H9 (cell line): ENCODE results near the gene NR1D1. TPM values are rescaled to one million over a fixed set of nuclear protein-coding genes. Genes with fewer than 3 reads are reported as not detected.
A peak's percentile ranks its signal among the peaks of the same experiment; 100 is the strongest.

ENCODE experiments used
- DNase-seq: peaks from one replicate; pipeline ENCODE4 v3.0.0-alpha.2; 2017
- H2AFZ ChIP-seq: one replicate; pipeline ENCODE4 v1.6.1; 2013; ENCODE audit warnings: mild to moderate bottlenecking, low read length, control low read depth, moderate library complexity
- H2AK5ac ChIP-seq: 2 replicates; pipeline ENCODE4 v1.6.1; 2013; ENCODE audit warnings: low read length, control low read depth, mixed read lengths; ENCODE audit not compliant: insufficient read length
- H2BK120ac ChIP-seq: one replicate; pipeline ENCODE4 v1.6.1; 2013; ENCODE audit warnings: low read depth, mild to moderate bottlenecking, low read length, control low read depth, inconsistent platforms; ENCODE audit not compliant: poor library complexity, severe bottlenecking
- H2BK12ac ChIP-seq: 2 replicates; pipeline ENCODE4 v1.6.1; 2013; ENCODE audit warnings: low read length, control low read depth, mixed read lengths, low read depth; ENCODE audit not compliant: insufficient read length
- H2BK15ac ChIP-seq: 2 replicates; pipeline ENCODE4 v1.6.1; 2013; ENCODE audit warnings: low read depth, low read length, control low read depth
- H2BK20ac ChIP-seq: one replicate; pipeline ENCODE4 v1.6.1; 2013; ENCODE audit warnings: low read depth, mild to moderate bottlenecking, low read length, control low read depth, inconsistent platforms; ENCODE audit not compliant: poor library complexity, severe bottlenecking
- H2BK5ac ChIP-seq: 2 replicates; pipeline ENCODE4 v1.6.1; 2013; ENCODE audit warnings: low read length, control low read depth, mixed read lengths; ENCODE audit not compliant: insufficient read length
- H3K14ac ChIP-seq: 2 replicates; pipeline ENCODE4 v1.6.1; 2013; ENCODE audit warnings: low read length, control low read depth; ENCODE audit not compliant: insufficient read depth
- H3K18ac ChIP-seq: 2 replicates; pipeline ENCODE4 v1.6.1; 2013; ENCODE audit warnings: low read depth, mild to moderate bottlenecking, mixed read lengths, low read length, control low read depth; ENCODE audit not compliant: insufficient read length
- H3K23ac ChIP-seq: 2 replicates; pipeline ENCODE4 v1.6.1; 2013; ENCODE audit warnings: low read length, control low read depth, mixed read lengths, low read depth; ENCODE audit not compliant: insufficient read length
- H3K23me2 ChIP-seq: 2 replicates; pipeline ENCODE4 v1.6.1; 2013; ENCODE audit warnings: low read depth, mild to moderate bottlenecking, mixed read lengths, low read length, control low read depth; ENCODE audit not compliant: insufficient read length, poor library complexity, severe bottlenecking
- H3K27ac ChIP-seq: 2 replicates; pipeline ENCODE4 v1.5.1; 2013; ENCODE audit warnings: low read length, control low read depth, mixed read lengths, low read depth; ENCODE audit not compliant: insufficient read length
- H3K27me3 ChIP-seq: 2 replicates; pipeline ENCODE4 v1.6.1; 2013; ENCODE audit warnings: low read length, control low read depth, inconsistent platforms; ENCODE audit not compliant: insufficient read depth
- H3K4ac ChIP-seq: 2 replicates; pipeline ENCODE4 v1.6.1; 2013; ENCODE audit warnings: low read depth, mild to moderate bottlenecking, control low read depth, inconsistent platforms, low read length, moderate library complexity
- H3K4me1 ChIP-seq: 2 replicates; pipeline ENCODE4 v1.6.1; 2013; ENCODE audit warnings: low read length, control low read depth, inconsistent platforms; ENCODE audit not compliant: insufficient read depth
- H3K4me2 ChIP-seq: 2 replicates; pipeline ENCODE4 v1.6.1; 2013; ENCODE audit warnings: low read length, control low read depth, mixed read lengths; ENCODE audit not compliant: insufficient read length, insufficient read depth
- H3K56ac ChIP-seq: 2 replicates; pipeline ENCODE4 v1.6.1; 2013; ENCODE audit warnings: low read depth, mild to moderate bottlenecking, mixed read lengths, low read length, control low read depth; ENCODE audit not compliant: insufficient read length
- H3K79me1 ChIP-seq: 2 replicates; pipeline ENCODE4 v1.6.1; 2013; ENCODE audit warnings: low read depth, mild to moderate bottlenecking, moderate library complexity, low read length, control low read depth, inconsistent platforms; ENCODE audit not compliant: insufficient read depth, poor library complexity, severe bottlenecking
- H3K79me2 ChIP-seq: 2 replicates; pipeline ENCODE4 v1.6.1; 2013; ENCODE audit warnings: low read length, control low read depth, inconsistent platforms; ENCODE audit not compliant: insufficient read depth
- H3K9ac ChIP-seq: 2 replicates; pipeline ENCODE4 v1.6.1; 2013; ENCODE audit warnings: low read length, control low read depth, mixed read lengths; ENCODE audit not compliant: insufficient read length; ENCODE audit errors: extremely low read depth
- H3K9me3 ChIP-seq: one replicate; pipeline ENCODE4 v1.6.1; 2013; ENCODE audit warnings: low read depth, low read length, inconsistent platforms; ENCODE audit not compliant: control insufficient read depth
- H3T11ph ChIP-seq: one replicate; pipeline ENCODE4 v1.6.1; 2013; ENCODE audit warnings: mild to moderate bottlenecking, low read length, control low read depth, inconsistent platforms
- H4K20me1 ChIP-seq: one replicate; pipeline ENCODE4 v1.6.1; 2013; ENCODE audit not compliant: control insufficient read depth, insufficient read length, insufficient read depth
- H4K5ac ChIP-seq: 2 replicates; pipeline ENCODE4 v1.6.1; 2013; ENCODE audit warnings: low read depth, mild to moderate bottlenecking, mixed read lengths, low read length, control low read depth; ENCODE audit not compliant: insufficient read length
- H4K8ac ChIP-seq: replicated peaks from 2 replicates; pipeline ENCODE4 v1.6.1; 2013; ENCODE audit warnings: low read length, control low read depth, mixed read lengths, low read depth; ENCODE audit not compliant: insufficient read length
- H4K91ac ChIP-seq: 2 replicates; pipeline ENCODE4 v1.6.1; 2013; ENCODE audit warnings: low read depth, mild to moderate bottlenecking, moderate library complexity, mixed read lengths, low read length, control low read depth; ENCODE audit not compliant: insufficient read length
- H3K27ac Mint-ChIP-seq, 3 experiments: 2 replicates in 2 of 3; 3 replicates in 1 of 3; pipeline ENCODE4 v1.8.0; 2020 to 2021; ENCODE audit warnings: mixed read lengths in 3 of 3, mild to moderate bottlenecking in 1 of 3, moderate library complexity in 1 of 3
- H3K27me3 Mint-ChIP-seq: 2 replicates; pipeline ENCODE4 v1.8.0; 2021; ENCODE audit warnings: low read depth, mild to moderate bottlenecking, moderate library complexity, mixed read lengths
- H3K36me3 Mint-ChIP-seq, 3 experiments: 2 replicates in 2 of 3; 3 replicates in 1 of 3; pipeline ENCODE4 v1.8.0; 2020 to 2021; ENCODE audit warnings: low read depth in 3 of 3, mixed read lengths in 3 of 3; ENCODE audit not compliant: insufficient read depth in 1 of 3
- H3K4me1 Mint-ChIP-seq, 2 experiments: 2 replicates each; pipeline ENCODE4 v1.8.0; 2020; ENCODE audit warnings: mixed read lengths in 2 of 2
- H3K4me3 Mint-ChIP-seq, 2 experiments: 2 replicates in 1 of 2; 3 replicates in 1 of 2; pipeline ENCODE4 v1.8.0; 2020 to 2021; ENCODE audit warnings: mild to moderate bottlenecking in 2 of 2, mixed read lengths in 2 of 2, moderate library complexity in 1 of 2
- H3K9me3 Mint-ChIP-seq, 2 experiments: 2 replicates in 1 of 2; 3 replicates in 1 of 2; pipeline ENCODE4 v1.8.0; 2020; ENCODE audit warnings: mild to moderate bottlenecking in 2 of 2, mixed read lengths in 2 of 2, moderate library complexity in 1 of 2
- WGBS: extraction: QIAGEN DNeasy Blood & Tissue Kit; methylation state at CpG from one replicate; pipeline ENCODE4 v1.1.7; 2013; ENCODE audit warnings: missing lambda C conversion rate, low lambda C conversion rate, mixed read lengths; ENCODE audit not compliant: insufficient read length; ENCODE audit errors: extremely low coverage; 5-methylcytosine and 5-hydroxymethylcytosine counted together
- total RNA-seq: library from RNA; stranded (reverse); gene quantifications from 2 replicates; pipeline ENCODE4 v1.2.1, GENCODE V29; 2021
- TF ChIP-seq, protein P1 (sequence below): fragments of 200-600 bp; sonication (generic); conservative IDR thresholded peaks from 3 replicates; pipeline ENCODE4 v1.8.0; 2021; ENCODE audit warnings: antibody characterized with exemption, mild to moderate bottlenecking

Gene NR1D1
- total RNA-seq, 1 experiment from 2014 or later = 8.6 TPM

DNA sequence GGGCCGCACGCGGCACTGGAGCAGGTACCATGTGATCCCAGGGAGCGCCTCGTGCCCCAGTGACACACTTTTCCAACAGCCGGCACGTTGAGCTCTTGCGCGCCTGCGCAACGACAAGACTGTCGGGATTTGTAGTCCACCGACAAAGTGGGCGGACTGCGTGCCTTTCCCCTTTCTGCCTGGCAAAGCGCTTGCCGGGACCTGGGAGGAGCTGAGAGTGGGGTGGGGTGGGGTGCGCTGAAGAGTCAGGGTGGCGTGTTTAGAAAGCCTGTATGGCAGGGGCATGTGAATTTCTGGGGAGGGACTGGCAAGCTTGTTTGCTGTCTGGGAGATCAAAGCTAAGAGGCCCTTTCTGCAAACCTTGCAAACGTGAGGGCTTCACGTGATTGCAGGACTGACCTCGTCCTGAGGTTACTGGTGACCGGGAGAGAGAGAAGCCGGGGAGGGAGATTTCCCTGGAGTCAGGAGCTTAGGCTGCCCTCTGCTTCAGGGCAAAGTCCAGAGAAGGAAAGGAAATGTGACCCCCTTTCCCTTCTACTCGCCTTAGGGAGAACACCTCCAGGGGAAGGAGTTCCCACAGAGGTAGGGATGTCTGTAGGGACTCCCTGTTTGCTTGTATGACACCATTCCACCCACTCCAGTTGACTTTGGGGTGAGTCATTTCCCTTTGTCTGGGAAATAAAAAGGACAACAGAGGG, 429 bp upstream of the NR1D1 start:
- H2AFZ ChIP-seq = no peak overlapping the region
- Mint-ChIP-seq H3K27ac (peak overlapping the region in 2 of 3 experiments; percentile 60 to 97; a peak in 5 of 7 replicates), H3K36me3 (peaks cover 11 to 26% (median 14%) of the 10 kb centered on the region in 3 experiments), H3K4me1 (peaks cover 63 to 67% of the 10 kb centered on the region in 2 experiments), H3K27me3 (peaks cover 57% of the 10 kb centered on the region), H3K9me3 (peaks cover 0 to 7% of the 10 kb centered on the region in 2 experiments; a peak in 3 of 5 replicates), H3K4me3 (peak overlapping the region; percentile 82 to 87)
- H3K23me2 ChIP-seq = peaks cover 15% of the 10 kb centered on the region
- no peak overlapping the region for H2BK20ac ChIP-seq
- WGBS = no CpG with 5 or more reads among the region's 25 CpGs
- no peak overlapping the region for H2BK5ac ChIP-seq
- H2BK120ac ChIP-seq = no peak overlapping the region
- no peak overlapping the region for H4K8ac ChIP-seq
- TF ChIP-seq, protein P1, sequence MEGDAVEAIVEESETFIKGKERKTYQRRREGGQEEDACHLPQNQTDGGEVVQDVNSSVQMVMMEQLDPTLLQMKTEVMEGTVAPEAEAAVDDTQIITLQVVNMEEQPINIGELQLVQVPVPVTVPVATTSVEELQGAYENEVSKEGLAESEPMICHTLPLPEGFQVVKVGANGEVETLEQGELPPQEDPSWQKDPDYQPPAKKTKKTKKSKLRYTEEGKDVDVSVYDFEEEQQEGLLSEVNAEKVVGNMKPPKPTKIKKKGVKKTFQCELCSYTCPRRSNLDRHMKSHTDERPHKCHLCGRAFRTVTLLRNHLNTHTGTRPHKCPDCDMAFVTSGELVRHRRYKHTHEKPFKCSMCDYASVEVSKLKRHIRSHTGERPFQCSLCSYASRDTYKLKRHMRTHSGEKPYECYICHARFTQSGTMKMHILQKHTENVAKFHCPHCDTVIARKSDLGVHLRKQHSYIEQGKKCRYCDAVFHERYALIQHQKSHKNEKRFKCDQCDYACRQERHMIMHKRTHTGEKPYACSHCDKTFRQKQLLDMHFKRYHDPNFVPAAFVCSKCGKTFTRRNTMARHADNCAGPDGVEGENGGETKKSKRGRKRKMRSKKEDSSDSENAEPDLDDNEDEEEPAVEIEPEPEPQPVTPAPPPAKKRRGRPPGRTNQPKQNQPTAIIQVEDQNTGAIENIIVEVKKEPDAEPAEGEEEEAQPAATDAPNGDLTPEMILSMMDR = no peak
- no peak overlapping the region for H2BK12ac ChIP-seq
- H3K56ac ChIP-seq = no peak overlapping the region
- H3T11ph ChIP-seq = no peak overlapping the region
- H3K27me3 ChIP-seq = peaks cover 8% of the 10 kb centered on the region; the same call in 1 of the 2 replicates
- no peak overlapping the region for H4K91ac ChIP-seq
- no peak overlapping the region for H3K4ac ChIP-seq
- peak overlapping the region; percentile 72 for H3K4me2 ChIP-seq
- no peak overlapping the region for H4K5ac ChIP-seq
- H3K27ac ChIP-seq = no peak overlapping the region
- peaks cover 10% of the 10 kb centered on the region; the same call in 1 of the 2 replicates for H3K4me1 ChIP-seq
- H2AK5ac ChIP-seq = no peak overlapping the region
- no peaks in the 10 kb centered on the region for H3K9me3 ChIP-seq
- no peak overlapping the region for H3K14ac ChIP-seq
- H4K20me1 ChIP-seq = no peaks in the 10 kb centered on the region
- H3K79me2 ChIP-seq = no peaks in the 10 kb centered on the region
- H3K23ac ChIP-seq = no peak overlapping the region
- H3K79me1 ChIP-seq = no peaks in the 10 kb centered on the region
- no peak overlapping the region for H3K18ac ChIP-seq
- DNase-seq = peak; percentile 100
- H3K9ac ChIP-seq = no peak overlapping the region
- H2BK15ac ChIP-seq = no peak overlapping the region
